Coronary artery (tissue), 2 donors: ENCODE data around the gene POFUT2.

ENCODE experiments used
- DNase-seq: peaks from one replicate; pipeline ENCODE4 v3.0.0-alpha.2; 2017; ENCODE audit warnings: low spot score
- H3K27ac ChIP-seq, 2 donors: fragments of 200-600 bp; sonication (generic); one replicate each; pipeline ENCODE4 v1.5.1; 2016 to 2019
- H3K4me3 ChIP-seq: fragments of 200-600 bp; sonication (generic); 2 replicates; pipeline ENCODE4 v1.5.1; 2016; ENCODE audit warnings: mild to moderate bottlenecking, moderate library complexity
- TF ChIP-seq, protein P1 (sequence below): fragments of 200-600 bp; sonication (generic); IDR thresholded peaks from one replicate; pipeline ENCODE4 v1.5.1; 2019; ENCODE audit warnings: antibody characterized with exemption

The POFUT2 gene

DNA sequence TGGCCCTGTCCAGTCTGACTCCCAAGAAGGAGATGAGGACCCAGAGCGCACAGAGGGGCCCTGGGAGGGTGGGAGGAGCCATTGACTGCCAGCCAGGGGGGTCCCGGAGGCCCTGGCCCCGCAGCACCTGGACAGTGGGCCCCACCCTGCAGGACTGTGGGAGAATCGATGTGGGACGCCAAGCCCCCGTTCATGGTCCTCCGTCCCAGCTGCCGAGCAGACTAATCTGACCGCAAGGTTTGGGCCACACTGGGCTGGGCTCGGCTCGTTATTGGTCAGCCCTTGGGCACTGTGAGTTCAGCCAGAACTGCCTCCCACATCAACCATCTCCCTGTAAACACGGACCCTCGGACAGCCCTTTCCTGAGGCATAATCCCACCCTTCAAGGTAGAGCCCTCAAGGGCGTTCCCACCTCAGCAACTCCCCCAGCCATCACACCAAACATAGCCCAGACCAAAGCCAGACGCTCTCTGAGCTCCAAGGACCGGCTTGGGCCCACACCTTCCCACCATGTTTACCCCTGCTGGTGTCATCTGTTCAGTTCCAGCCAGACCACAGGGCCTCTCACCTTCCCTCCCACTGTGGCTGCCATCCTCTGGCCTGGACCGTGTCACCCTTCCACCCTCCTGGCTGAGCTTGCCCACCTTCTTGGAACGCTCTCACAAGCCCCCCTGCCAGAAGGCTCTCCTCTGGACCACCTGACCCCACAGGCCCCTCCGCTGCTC lies 16.2 kb upstream of the POFUT2 start:
- DNase-seq = no peak
- TF ChIP-seq, protein P1, sequence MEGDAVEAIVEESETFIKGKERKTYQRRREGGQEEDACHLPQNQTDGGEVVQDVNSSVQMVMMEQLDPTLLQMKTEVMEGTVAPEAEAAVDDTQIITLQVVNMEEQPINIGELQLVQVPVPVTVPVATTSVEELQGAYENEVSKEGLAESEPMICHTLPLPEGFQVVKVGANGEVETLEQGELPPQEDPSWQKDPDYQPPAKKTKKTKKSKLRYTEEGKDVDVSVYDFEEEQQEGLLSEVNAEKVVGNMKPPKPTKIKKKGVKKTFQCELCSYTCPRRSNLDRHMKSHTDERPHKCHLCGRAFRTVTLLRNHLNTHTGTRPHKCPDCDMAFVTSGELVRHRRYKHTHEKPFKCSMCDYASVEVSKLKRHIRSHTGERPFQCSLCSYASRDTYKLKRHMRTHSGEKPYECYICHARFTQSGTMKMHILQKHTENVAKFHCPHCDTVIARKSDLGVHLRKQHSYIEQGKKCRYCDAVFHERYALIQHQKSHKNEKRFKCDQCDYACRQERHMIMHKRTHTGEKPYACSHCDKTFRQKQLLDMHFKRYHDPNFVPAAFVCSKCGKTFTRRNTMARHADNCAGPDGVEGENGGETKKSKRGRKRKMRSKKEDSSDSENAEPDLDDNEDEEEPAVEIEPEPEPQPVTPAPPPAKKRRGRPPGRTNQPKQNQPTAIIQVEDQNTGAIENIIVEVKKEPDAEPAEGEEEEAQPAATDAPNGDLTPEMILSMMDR = no peak
- peak overlapping the region; percentile 17 to 94 for H3K27ac ChIP-seq
- H3K4me3 ChIP-seq = no peak overlapping the region

DNA sequence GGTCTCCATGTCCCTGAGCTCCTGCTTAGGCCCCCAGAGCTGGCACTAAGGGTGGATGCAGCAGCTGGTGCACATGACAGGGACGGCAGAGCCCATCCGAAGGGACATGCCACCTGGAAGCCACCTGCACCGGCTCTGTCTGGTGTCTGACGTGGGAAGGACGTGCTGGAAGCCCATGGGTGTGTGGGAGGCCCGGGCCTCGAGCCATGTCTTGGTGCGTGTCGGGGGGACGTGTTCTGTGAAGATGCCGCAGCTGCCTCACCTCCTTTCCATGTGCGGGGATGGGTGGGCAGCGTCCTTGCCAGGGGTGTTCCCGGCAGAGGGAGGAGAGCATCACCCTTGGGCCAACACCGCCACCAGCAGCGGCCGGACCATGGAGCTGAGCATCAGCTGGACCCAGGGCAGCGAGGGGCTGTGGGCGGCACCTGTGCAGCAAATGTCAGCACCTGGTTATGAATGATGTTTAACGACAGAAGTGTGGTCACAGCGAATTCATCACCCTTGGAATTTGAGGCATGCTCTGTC lies 15.5 kb upstream of the POFUT2 start:
- TF ChIP-seq, protein P1 = no peak
- Histone ChIP-seq H3K27ac (peak overlapping the region in 1 of 2 donors; percentile 94), H3K4me3 (no peak overlapping the region)
- DNase-seq = peak; percentile 65

DNA sequence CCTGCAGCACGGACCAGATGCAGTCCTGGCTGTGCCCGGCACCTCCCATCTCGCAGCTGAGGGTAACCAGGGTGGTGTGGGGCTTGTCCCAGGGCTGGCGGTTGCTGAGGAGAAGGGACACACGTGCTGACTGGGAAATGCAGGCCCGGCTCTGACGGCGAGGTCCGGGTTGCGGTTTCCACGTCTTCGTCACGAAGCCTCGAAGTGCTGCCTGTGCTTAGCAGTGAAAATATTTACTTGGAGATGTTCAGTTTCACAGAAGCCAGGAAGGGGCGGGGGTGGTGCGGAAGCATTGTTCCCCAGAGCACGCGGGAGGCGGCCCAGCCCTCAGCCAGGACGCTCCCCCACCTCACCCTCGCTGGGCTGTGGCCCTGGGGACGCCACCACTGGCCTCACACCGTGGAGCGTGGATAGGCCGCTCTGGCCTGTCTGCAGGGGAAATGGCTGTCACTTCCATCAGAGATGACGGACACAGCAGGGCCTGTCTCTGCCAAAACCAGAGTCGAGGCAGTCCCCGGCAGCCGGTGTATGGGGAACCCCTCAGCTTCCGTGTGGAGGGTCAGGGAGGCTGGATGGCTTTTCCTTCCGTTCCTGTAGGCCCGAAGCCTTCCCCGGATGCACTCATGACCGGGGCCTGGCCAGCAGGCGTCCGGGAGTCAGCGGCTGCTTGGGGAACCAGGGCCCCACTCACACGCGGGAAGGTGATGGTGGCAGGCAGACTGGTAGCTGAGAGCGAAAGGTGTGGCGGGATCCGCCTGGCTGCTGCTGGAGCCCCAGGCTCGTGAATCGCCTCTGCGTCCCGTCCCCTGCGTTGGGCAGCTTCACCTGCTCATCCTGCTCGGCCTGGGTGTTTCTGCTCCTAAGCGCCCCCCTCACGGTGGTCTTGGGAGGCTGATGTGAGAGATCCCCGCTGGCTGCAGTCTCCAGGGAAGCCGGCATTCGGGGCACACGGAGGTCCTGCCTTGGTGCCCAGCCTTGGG lies 14.7 kb upstream of the POFUT2 start:
- no peak overlapping the region for H3K4me3 ChIP-seq
- peak overlapping the region; percentile 63 to 94 for H3K27ac ChIP-seq
- peak; percentile 86 for DNase-seq
- TF ChIP-seq, protein P1 = no peak

DNA sequence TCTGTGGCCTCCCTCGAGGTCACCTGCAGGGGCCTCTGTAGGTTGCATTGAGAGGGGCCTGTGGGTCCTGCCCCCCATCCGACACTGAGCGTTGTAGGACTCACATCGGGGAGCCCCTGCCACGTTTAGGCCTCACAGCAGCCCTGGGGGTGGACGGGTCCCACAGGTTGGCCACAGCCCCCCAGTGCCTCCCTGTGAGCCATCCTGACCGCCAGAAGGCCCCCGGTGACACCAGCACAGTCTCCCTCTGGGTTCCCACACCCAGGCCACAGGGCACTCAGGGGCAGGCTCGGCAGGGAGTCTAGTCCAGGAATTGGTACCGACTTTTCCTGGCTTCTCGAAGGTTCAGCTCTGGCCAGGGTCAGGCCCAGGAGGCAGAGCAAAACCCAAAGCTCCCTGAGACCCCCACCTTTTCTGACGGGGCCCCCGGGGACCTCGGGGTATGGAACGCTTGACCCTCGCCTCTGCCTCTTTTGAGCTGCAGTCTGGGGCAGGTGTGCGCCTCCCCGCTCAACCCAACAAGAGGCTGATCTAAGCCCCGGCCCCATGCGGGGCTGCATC lies 13.9 kb upstream of the POFUT2 start:
- H3K27ac ChIP-seq = peak overlapping the region; percentile 63 to 94
- H3K4me3 ChIP-seq = no peak overlapping the region
- TF ChIP-seq, protein P1 = no peak
- no peak for DNase-seq

DNA sequence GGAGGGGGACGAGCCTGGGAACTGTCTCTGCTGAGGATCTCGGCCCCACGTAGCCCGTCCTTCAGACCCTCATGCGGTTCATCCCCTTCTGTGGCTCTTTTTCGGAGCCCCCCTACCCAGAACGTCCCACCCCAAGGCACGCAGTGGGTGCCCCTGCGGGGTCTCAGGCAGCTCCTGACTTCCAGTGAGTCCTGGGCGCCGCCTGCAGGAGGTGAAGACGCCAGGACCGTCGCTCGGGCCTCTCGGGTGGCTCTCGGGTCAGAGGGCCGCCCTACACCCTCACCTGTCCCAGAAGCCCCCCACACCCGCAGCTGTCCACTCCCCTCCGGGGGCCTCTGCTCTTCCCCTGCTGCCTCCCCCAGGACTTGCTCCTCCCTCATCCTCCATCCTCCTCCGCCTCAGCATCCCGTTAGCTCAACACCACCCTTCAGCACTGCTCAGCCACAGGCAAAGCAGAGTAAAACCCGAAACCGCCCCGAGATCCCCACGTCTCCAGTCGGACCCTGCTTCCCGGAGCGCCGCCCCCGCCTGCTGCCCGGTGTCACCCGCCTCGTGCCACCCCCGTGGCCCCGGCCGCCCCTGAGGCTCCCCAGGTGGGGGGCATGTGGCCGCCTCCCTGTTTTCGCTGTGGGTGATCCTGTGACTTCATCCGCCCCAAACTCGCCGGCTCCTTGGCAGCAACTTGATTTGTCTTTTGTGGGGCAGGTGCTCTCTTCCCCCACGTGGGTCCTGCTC lies 13.3 kb upstream of the POFUT2 start:
- no peak overlapping the region for H3K4me3 ChIP-seq
- peak overlapping the region; percentile 63 to 94 for H3K27ac ChIP-seq
- DNase-seq = peak; percentile 73
- TF ChIP-seq, protein P1 = no peak
